GM04503 (cell line): ENCODE data around the gene ATP8B1.

Experiments used
- DNase-seq: peaks from one replicate; pipeline ENCODE4 v3.0.0-alpha.2; 2012; ENCODE audit warnings: low read depth

ATP8B1 gene

GRCh38 chr18:57618910-57619309 lies 184.2 kb downstream of the ATP8B1 start:
- DNase-seq: no peak

GRCh38 chr18:57603871-57604270 lies 199.2 kb downstream of the ATP8B1 start:
- no peak for DNase-seq
